Activated naive CD4-positive, alpha-beta T cell treated with anti-CD3 and anti-CD28 coated beads, Interleukin-2, amount 50 U/mL, for 72 hours (primary cell): ENCODE measurements around the gene CBLIF. TPM values are rescaled to one million over a fixed set of nuclear protein-coding genes. Genes with fewer than 3 reads are reported as not detected.
"Not testable (repeated sequence)": the region's sequence is repeated elsewhere in the genome, so short reads cannot be mapped to it uniquely, and the experiment has no call there.

Source experiments
- ATAC-seq, 2 donors: fragments of 150-1000 bp; cut with Tn5 transposase; 2 replicates each; pipeline ENCODE4 v1.10.0; 2021; ENCODE audit warnings: mild to moderate bottlenecking in 2 of 2, moderate library complexity in 2 of 2
- DNase-seq, 2 donors: peaks; one replicate each; pipeline ENCODE4 v3.0.0; 2021 to 2022; ENCODE audit warnings: low spot score in 2 of 2
- H3K27ac Mint-ChIP-seq, 2 donors: one replicate each; pipeline ENCODE4 v1.8.0; 2022; ENCODE audit warnings: mild to moderate bottlenecking in 2 of 2, mixed read lengths in 2 of 2
- H3K36me3 Mint-ChIP-seq, 2 donors: one replicate each; pipeline ENCODE4 v1.8.0; 2022; ENCODE audit warnings: mixed read lengths in 2 of 2
- H3K9me3 Mint-ChIP-seq, 2 donors: one replicate each; pipeline ENCODE4 v1.8.0; 2022; ENCODE audit warnings: mixed read lengths in 2 of 2
- total RNA-seq, 2 donors: library from RNA; stranded (reverse); gene quantifications; one replicate each; pipeline ENCODE4 v1.2.3, GENCODE V29; 2022

The CBLIF gene
- total RNA-seq, 2 donors from 2014 or later, result not detected

- no peak for DNase-seq
- Mint-ChIP-seq H3K9me3 (no peaks in the 10 kb centered on the region), H3K27ac (no peak overlapping the region), H3K36me3 (peaks cover 0 to 5% of the 10 kb centered on the region in 2 donors)
- no peak for ATAC-seq
These were observed 59.5 kb downstream of the CBLIF start for GRCh38 chr11:59785818-59786217.

- not testable (repeated sequence) for H3K9me3 Mint-ChIP-seq, H3K27ac Mint-ChIP-seq, DNase-seq, H3K36me3 Mint-ChIP-seq, ATAC-seq
These were observed 60.9 kb downstream of the CBLIF start for GRCh38 chr11:59784441-59784840.

- no peak for DNase-seq
- peaks cover 5 to 8% of the 10 kb centered on the region in 2 donors for H3K36me3 Mint-ChIP-seq
- peak; percentile 34 to 56 for ATAC-seq
- no peaks in the 10 kb centered on the region for H3K9me3 Mint-ChIP-seq
- no peak overlapping the region for H3K27ac Mint-ChIP-seq
These were observed 61.6 kb downstream of the CBLIF start for GRCh38 chr11:59783632-59784090.

GRCh38 chr11:59782080-59782479, 63.2 kb downstream of the CBLIF start:
- Mint-ChIP-seq H3K9me3 (no peaks in the 10 kb centered on the region), H3K27ac (no peak overlapping the region), H3K36me3 (peaks cover 5 to 8% of the 10 kb centered on the region in 2 donors)
- DNase-seq (no peak), ATAC-seq (no peak)

GRCh38 chr11:59779487-59779886, 65.8 kb downstream of the CBLIF start:
- Mint-ChIP-seq H3K36me3 (peaks cover 4 to 8% of the 10 kb centered on the region in 2 donors), H3K27ac (no peak overlapping the region), H3K9me3 (no peaks in the 10 kb centered on the region)
- DNase-seq (no peak), ATAC-seq (no peak)

Other genes with a start within 250 kb of the CBLIF start
- 10 to 100 TPM; 40.1 to 50.9 TPM for gene OSBP, start 229.7 kb downstream of the CBLIF start, total RNA-seq
- 10 to 100 TPM; 72.3 to 88.0 TPM for gene PATL1, start 176.5 kb downstream of the CBLIF start, total RNA-seq
- not detected for gene OR10V1, start 131.7 kb downstream of the CBLIF start, total RNA-seq
- 10 to 100 TPM in 1 of 2 donors, 1 to 10 TPM in 1; 6.1 to 10.0 TPM for gene STX3, start 90.1 kb downstream of the CBLIF start, total RNA-seq
- gene MRPL16, start 34.7 kb downstream of the CBLIF start, total RNA-seq, result 10 to 100 TPM; 67.9 to 94.2 TPM
- not detected for gene TCN1, start 21.0 kb upstream of the CBLIF start, total RNA-seq
- gene OOSP3, start 33.3 kb upstream of the CBLIF start, total RNA-seq, result not detected
- not detected for gene OOSP1, start 92.9 kb upstream of the CBLIF start, total RNA-seq
- gene OOSP4A, start 118.5 kb upstream of the CBLIF start, total RNA-seq, result not detected
- gene OOSP4B, start 171.7 kb upstream of the CBLIF start, total RNA-seq, result not detected
- gene OOSP2, start 194.9 kb upstream of the CBLIF start, total RNA-seq, result not detected
- not detected for gene MS4A3, start 211.2 kb upstream of the CBLIF start, total RNA-seq
- not detected for gene MS4A2, start 243.2 kb upstream of the CBLIF start, total RNA-seq